Naive B cell (primary cell): ENCODE results near the gene MAPKAPK2. TPM values are rescaled to one million over a fixed set of nuclear protein-coding genes. Genes with fewer than 3 reads are reported as not detected.
"Not testable (repeated sequence)": the region's sequence is repeated elsewhere in the genome, so short reads cannot be mapped to it uniquely, and the experiment has no call there.

Source experiments
- ATAC-seq, 2 donors: fragments of 150-1000 bp; cut with Tn5 transposase; 2 replicates each; pipeline ENCODE4 v1.10.0; 2021; ENCODE audit warnings: low read depth in 2 of 2, mild to moderate bottlenecking in 2 of 2, moderate library complexity in 2 of 2
- DNase-seq: peaks from one replicate; pipeline ENCODE4 v3.0.0; 2022
- H3K27ac Mint-ChIP-seq, 6 donors: one replicate each; pipeline ENCODE4 v1.8.0; 2020 to 2022; ENCODE audit warnings: mild to moderate bottlenecking in 6 of 6, mixed read lengths in 6 of 6, moderate library complexity in 5 of 6, inconsistent platforms in 2 of 6
- H3K27me3 Mint-ChIP-seq, 3 donors: one replicate each; pipeline ENCODE4 v1.8.0; 2021 to 2022; ENCODE audit warnings: mixed read lengths in 3 of 3, mild to moderate bottlenecking in 1 of 3
- H3K36me3 Mint-ChIP-seq, 2 donors: one replicate each; pipeline ENCODE4 v1.8.0; 2020 to 2022; ENCODE audit warnings: mixed read lengths in 2 of 2, inconsistent platforms in 1 of 2, mild to moderate bottlenecking in 1 of 2
- H3K4me1 Mint-ChIP-seq, 3 donors: one replicate each; pipeline ENCODE4 v1.8.0; 2020 to 2022; ENCODE audit warnings: mixed read lengths in 3 of 3, inconsistent platforms in 1 of 3, mild to moderate bottlenecking in 1 of 3, moderate library complexity in 1 of 3
- H3K4me3 Mint-ChIP-seq, 8 donors: one replicate each; pipeline ENCODE4 v1.8.0; 2020 to 2022; ENCODE audit warnings: mild to moderate bottlenecking in 8 of 8, mixed read lengths in 8 of 8, moderate library complexity in 8 of 8, inconsistent platforms in 2 of 8
- H3K9me3 Mint-ChIP-seq, 7 donors: one replicate each; pipeline ENCODE4 v1.8.0; 2020 to 2022; ENCODE audit warnings: mixed read lengths in 7 of 7, mild to moderate bottlenecking in 5 of 7, inconsistent platforms in 2 of 7, moderate library complexity in 1 of 7
- polyA plus RNA-seq, 6 donors: library from polyadenylated mRNA; unstranded; fragments of 300-500 nt; fragmentation: Illumina TruSeq; gene quantifications; one replicate each; pipeline ENCODE4 v1.2.3, GENCODE V29; 2021; ENCODE audit warnings: low read depth in 6 of 6

MAPKAPK2 gene
- polyA plus RNA-seq, 6 donors from 2014 or later = 1.7 to 3.6 (median 2.8) TPM

DNA sequence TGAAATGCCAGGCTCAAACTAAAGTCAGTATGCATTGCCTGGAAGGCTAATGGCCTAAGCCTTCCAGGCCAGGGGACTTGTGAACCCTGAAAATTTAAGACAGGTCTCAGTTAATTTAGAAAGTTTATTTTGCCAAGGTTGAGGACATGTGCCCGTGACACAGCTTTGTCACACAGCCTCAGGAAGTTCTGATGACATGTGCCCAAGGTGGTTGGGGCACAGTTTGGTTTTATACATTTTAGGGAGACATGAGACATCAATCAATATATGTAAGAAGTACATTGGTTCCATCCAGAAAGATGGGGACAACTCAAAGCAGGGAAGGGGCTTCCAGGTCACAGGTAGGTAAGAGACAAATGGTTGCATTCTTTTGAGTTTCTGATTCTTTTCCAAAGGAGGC, 81.1 kb downstream of the MAPKAPK2 start:
- Mint-ChIP-seq H3K27me3 (peaks cover 10 to 15% (median 10%) of the 10 kb centered on the region in 3 donors), H3K4me1 (peaks cover 24 to 33% (median 26%) of the 10 kb centered on the region in 3 donors), H3K27ac (peak overlapping the region in 1 of 6 donors; percentile 49)
- not testable (repeated sequence) for H3K4me3 Mint-ChIP-seq, H3K9me3 Mint-ChIP-seq, DNase-seq, ATAC-seq, H3K36me3 Mint-ChIP-seq

DNA sequence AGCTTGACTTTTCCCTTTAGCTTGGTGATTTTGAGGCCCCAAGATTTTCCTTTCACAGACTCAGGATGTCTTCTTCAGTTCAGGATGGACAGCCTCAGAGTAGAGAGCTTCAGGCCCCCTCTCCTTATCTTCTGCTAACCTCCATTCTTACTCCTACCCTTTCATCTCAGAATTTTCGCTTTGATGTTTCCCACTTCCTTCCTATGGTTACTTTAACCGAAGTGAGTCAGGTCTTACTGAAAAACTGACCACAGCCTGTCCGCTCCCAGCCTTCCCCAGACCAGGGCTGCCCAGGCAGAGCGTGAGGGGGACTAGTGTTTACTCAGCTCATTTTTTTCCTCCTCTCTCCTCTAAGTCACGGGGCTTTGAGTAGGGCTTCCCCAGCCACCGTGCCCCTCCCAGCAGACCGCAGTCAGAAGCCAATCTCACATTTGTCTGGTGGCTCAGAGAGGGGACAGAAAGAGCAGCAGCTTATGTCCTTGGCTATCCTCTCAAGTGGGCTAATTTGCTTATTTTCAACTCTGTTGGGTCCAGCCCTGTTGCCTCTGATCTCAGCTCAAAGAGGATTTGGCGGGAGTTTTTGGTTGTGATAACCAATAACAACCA, 81.6 kb downstream of the MAPKAPK2 start:
- Mint-ChIP-seq H3K36me3 (no peaks in the 10 kb centered on the region), H3K27me3 (peaks cover 10 to 21% (median 16%) of the 10 kb centered on the region in 3 donors), H3K27ac (peak overlapping the region in 3 of 6 donors; percentile 32 to 61 (median 49)), H3K4me3 (peak overlapping the region in 5 of 8 donors; percentile 14 to 57 (median 23)), H3K4me1 (peaks cover 29 to 39% (median 32%) of the 10 kb centered on the region in 3 donors), H3K9me3 (peaks cover 0 to 2% (median 0%) of the 10 kb centered on the region in 7 donors)
- ATAC-seq (peak; percentile 92 to 97), DNase-seq (peak; percentile 53)

DNA sequence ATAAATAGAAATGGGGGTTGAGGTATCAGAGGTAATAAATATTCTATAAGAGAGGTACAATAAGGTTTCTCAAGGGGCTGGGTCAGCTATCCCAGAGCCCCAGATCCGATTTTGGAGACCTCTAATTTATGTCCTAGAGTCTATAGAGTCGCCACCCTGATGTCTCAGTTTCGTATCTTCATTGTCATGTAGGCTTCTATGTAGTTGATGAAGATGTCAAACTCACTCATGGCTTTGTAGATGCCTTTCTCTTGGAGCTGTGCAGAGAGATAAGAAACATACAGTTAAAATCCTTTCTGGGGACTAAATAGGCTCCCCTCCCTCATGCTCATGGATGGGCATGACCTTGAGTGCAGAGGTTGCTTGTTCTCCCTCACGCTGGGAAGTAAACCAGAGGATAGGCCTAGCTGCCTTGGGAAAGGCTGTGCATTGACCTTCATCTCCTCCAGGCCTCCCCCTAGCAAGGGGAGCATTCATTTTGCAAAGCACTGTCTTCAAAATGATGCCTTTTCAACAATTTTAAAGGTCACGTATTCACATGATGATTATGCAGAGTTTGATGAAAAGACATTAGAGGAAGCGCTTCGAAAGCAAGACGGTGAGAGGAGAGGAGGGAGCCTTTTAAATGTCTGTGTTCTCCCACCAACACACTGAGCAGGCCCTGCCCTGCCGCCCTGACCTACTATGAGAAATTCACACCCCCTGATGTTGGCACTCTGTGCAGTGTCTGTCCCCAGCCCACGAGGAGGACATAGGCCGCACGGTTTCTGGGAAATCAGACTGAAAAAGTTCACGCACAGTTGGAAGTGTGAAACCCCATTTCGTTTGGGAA, 84.0 kb downstream of the MAPKAPK2 start:
- peaks cover 0 to 2% (median 0%) of the 10 kb centered on the region in 7 donors for H3K9me3 Mint-ChIP-seq
- ATAC-seq (no peak), DNase-seq (no peak)
- peaks cover under 1 to 30% (median 27%) of the 10 kb centered on the region in 3 donors for H3K27me3 Mint-ChIP-seq
- H3K4me1 Mint-ChIP-seq = peaks cover 51 to 60% (median 55%) of the 10 kb centered on the region in 3 donors
- no peak overlapping the region for H3K4me3 Mint-ChIP-seq
- no peaks in the 10 kb centered on the region for H3K36me3 Mint-ChIP-seq
- H3K27ac Mint-ChIP-seq = peak overlapping the region in 1 of 6 donors; percentile 15

DNA sequence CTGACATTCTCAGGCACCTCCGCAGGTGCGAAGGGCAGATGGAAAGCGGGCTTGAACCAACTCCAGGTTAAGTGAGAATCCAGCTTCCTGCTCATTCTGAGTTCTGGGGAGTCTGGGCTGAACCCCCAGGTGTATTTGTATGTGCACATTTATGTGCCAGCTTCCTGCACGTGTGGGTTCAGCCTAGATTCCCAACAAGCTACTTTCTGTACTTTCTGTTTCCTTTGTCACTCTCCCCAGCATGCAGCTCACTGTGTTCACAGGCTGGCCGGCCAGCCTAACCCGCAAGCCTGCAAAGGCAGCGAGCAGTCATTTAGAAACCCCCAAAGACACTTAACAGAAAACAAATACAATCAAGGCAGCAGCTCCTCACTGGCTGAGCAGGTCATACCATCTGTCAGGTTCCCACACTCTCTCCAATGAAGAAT, 84.6 kb downstream of the MAPKAPK2 start:
- Mint-ChIP-seq H3K4me3 (peak overlapping the region in 1 of 8 donors; percentile 7), H3K27ac (peak overlapping the region in 1 of 6 donors; percentile 15), H3K9me3 (no peaks in the 10 kb centered on the region), H3K4me1 (peaks cover 57 to 67% (median 62%) of the 10 kb centered on the region in 3 donors), H3K27me3 (peaks cover 0 to 30% (median 27%) of the 10 kb centered on the region in 3 donors), H3K36me3 (no peaks in the 10 kb centered on the region)
- DNase-seq = no peak
- ATAC-seq = peak in 1 of 2 donors; percentile 24

DNA sequence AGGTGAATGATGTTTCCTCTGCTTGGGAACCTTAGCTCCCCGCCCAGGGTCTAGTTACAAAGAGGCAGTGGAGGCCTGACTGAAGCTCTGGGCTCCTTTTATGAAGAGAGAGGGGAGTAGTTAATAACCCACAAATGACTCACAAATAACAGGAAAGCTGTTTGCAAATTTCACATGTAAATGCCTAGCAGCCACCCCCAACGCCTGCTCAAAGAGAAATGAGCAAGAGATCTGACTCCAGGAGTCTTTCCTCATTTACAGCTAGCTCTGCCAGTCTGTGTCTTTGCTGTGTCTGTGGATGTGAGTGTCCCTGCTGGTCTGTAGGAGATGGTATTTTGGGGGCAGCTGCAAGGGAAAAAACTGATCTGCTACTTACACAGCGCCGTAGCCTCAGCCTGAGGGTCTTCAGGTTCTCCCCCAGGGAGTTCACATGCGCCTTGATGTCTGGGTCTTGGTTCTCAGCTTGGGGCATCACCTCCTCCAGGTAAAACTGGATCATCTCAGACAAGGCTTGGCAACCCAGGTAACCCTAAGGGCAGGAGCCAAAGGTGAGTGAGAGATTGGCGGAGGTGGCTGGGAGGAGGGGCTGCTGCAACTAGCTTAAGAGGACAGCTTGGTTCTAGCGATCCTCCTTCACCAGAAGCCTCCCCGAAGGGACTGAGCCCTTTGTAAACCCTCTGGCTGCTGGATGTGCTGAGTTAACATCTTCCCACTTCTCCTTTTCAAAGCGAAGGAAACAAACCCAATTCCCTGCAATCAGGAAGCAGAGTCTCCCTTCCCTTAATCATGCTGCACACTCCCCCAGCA, 86.0 kb downstream of the MAPKAPK2 start, which contains the start of gene IL19:
TSS of gene IL19 (plus strand) at position 243 of the 807 bp plus-strand sequence. CDS start 65,890 bp downstream, outside the sequence.
- H3K4me1 Mint-ChIP-seq = peaks cover 60 to 73% (median 63%) of the 10 kb centered on the region in 3 donors
- ATAC-seq (no peak), DNase-seq (no peak)
- no peaks in the 10 kb centered on the region for H3K9me3 Mint-ChIP-seq
- H3K27me3 Mint-ChIP-seq = peaks cover 0 to 30% (median 27%) of the 10 kb centered on the region in 3 donors
- H3K36me3 Mint-ChIP-seq = no peaks in the 10 kb centered on the region
- H3K4me3 Mint-ChIP-seq = peak within 1 kb of the TSS in 3 of 8 donors; percentile 20 to 37 (median 28)
- H3K27ac Mint-ChIP-seq = peak within 1 kb of the TSS in 3 of 6 donors; percentile 16 to 54 (median 38)

DNA sequence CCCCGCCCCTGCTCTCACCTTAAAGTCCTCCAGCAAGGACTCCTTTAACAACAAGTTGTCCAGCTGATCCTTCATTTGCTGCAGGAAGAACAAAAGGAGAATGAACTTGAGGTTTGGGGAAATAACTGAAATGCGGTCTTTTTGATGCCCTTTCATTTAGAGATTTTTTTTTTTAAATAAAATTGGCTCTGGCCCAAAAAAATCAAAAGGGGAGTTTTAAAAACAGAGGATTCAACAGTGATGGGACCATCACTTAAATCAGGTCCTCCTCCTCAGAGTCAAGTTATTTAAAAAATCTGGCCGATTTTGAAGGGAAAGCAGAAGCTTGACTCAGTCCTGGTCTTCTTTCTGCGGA, 86.6 kb downstream of the MAPKAPK2 start:
- H3K9me3 Mint-ChIP-seq = no peaks in the 10 kb centered on the region
- H3K36me3 Mint-ChIP-seq = no peaks in the 10 kb centered on the region
- ATAC-seq = no peak
- H3K4me3 Mint-ChIP-seq = peak overlapping the region in 1 of 8 donors; percentile 18
- peaks cover 54 to 67% (median 57%) of the 10 kb centered on the region in 3 donors for H3K4me1 Mint-ChIP-seq
- no peak overlapping the region for H3K27ac Mint-ChIP-seq
- peaks cover 0 to 30% (median 25%) of the 10 kb centered on the region in 3 donors for H3K27me3 Mint-ChIP-seq
- no peak for DNase-seq

DNA sequence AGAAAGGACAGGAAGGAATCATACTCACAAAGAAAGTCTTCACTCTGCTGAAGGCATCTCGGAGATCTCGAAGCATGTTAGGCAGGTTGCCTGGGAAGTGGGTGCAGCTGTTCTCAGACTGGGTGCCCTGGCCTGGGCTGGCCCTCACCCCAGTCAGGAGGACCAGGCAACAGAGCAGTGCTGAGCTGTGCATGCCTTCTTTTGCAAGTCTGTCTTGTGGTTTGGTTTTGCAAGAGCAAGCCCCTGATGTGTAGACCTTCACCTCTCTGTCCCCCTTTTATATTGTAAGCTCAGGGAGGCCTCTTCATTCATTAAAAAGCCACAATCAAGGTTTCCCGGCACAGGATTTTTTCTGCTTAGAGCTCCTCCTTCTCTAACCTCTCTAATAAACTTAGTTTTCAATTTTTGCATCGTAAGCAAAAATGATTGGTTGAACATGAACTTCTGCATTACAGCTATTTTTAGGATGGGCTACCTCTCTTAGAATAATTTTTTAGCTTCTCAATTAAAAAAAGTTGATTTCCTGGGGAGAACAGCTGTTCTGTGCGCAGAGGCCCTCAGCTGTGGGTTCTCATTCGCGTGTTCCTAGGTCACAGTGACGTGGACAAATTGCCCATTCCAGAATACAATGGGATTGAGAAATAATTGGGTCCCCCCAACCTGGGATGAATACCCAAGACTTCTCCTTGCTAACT, 87.7 kb downstream of the MAPKAPK2 start, which contains the start of gene IL10:
TSS of gene IL10 (minus strand) at position 252 of the 695 bp plus-strand sequence. CDS start at position 193, 59 bp downstream.
- DNase-seq (peak; percentile 44), ATAC-seq (peak; percentile 67 to 73)
- Mint-ChIP-seq H3K4me1 (peaks cover 49 to 61% (median 49%) of the 10 kb centered on the region in 3 donors), H3K9me3 (no peaks in the 10 kb centered on the region), H3K36me3 (no peaks in the 10 kb centered on the region), H3K4me3 (peak within 1 kb of the TSS in 7 of 8 donors; percentile 28 to 75 (median 45)), H3K27me3 (peaks cover 0 to 30% (median 20%) of the 10 kb centered on the region in 3 donors), H3K27ac (peak within 1 kb of the TSS; percentile 16 to 91 (median 84))

DNA sequence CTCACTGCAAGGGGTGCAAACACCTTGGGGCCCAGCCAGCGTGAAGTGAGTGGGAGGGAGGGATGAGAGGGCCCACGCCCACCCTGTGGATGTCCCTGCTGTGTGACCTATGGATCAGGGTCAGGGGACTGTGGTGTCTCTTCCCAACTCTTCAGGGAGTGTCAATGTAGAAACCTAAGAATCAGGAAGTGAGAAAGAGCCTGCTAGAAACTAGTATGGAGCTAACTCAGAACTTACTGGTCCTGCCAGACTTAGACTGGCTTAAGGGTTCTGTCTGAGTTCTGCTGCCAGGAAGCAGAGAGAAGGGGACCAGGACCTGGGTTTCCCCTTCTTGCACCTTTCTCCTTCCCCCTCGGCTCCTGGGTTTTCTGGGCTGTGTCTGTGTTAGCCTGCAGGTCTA, 89.4 kb downstream of the MAPKAPK2 start:
- H3K4me3 Mint-ChIP-seq = peak overlapping the region in 1 of 8 donors; percentile 6
- no peaks in the 10 kb centered on the region for H3K9me3 Mint-ChIP-seq
- no peak for DNase-seq
- H3K27ac Mint-ChIP-seq = no peak overlapping the region
- peaks cover 49 to 59% (median 49%) of the 10 kb centered on the region in 3 donors for H3K4me1 Mint-ChIP-seq
- ATAC-seq = peak; percentile 43 to 53
- H3K36me3 Mint-ChIP-seq = no peaks in the 10 kb centered on the region
- H3K27me3 Mint-ChIP-seq = peaks cover 0 to 30% (median 20%) of the 10 kb centered on the region in 3 donors

DNA sequence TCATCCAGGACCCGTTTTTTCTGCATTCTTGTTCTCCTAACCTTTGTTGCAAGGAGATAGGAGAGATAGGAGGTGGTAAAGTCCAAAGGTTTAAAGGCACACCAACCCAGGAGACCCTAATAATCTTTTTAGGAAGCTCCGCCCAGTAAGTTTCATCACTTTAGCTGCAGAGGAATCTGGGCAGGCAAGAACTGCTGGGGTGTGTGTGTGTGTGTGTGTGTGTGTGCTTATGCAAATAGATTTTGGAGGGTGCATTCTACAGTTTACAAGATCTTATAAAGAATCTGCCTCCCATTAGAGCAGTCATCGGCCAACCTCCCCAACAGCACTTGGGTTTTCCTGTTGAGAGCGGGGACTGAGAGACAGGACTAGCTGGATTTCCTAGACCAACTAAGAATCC, 91.5 kb downstream of the MAPKAPK2 start:
- Mint-ChIP-seq H3K27ac (peak overlapping the region in 1 of 6 donors; percentile 68), H3K36me3 (no peaks in the 10 kb centered on the region), H3K4me3 (no peak overlapping the region), H3K4me1 (peaks cover 33 to 39% (median 35%) of the 10 kb centered on the region in 3 donors), H3K9me3 (no peaks in the 10 kb centered on the region), H3K27me3 (peaks cover 0 to 12% (median 10%) of the 10 kb centered on the region in 3 donors)
- ATAC-seq = no peak
- no peak for DNase-seq

DNA sequence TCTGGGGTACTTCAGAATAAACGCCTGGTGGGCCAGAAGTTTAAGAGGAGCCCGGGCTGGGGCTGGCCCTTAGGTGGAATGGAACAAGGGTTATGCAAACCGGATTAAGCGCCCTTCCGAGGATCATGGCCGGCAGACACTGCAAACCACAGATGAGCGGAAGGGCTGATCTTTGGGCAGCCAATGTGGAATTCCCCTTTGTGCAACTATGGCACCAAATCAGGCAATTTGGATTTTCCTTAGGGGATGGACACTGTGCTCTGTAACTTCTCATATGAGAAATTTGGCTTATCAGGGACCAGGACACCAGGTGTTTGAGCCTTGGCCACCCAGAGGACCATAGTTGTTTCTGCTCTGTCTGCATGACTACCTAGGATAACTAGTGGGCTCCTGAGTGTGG, 93.3 kb downstream of the MAPKAPK2 start:
- no peaks in the 10 kb centered on the region for H3K9me3 Mint-ChIP-seq
- no peak for ATAC-seq
- peaks cover 28 to 32% (median 31%) of the 10 kb centered on the region in 3 donors for H3K4me1 Mint-ChIP-seq
- no peak overlapping the region for H3K4me3 Mint-ChIP-seq
- no peak for DNase-seq
- no peak overlapping the region for H3K27ac Mint-ChIP-seq
- H3K27me3 Mint-ChIP-seq = peaks cover 0 to 4% (median 0%) of the 10 kb centered on the region in 3 donors
- H3K36me3 Mint-ChIP-seq = no peaks in the 10 kb centered on the region

DNA sequence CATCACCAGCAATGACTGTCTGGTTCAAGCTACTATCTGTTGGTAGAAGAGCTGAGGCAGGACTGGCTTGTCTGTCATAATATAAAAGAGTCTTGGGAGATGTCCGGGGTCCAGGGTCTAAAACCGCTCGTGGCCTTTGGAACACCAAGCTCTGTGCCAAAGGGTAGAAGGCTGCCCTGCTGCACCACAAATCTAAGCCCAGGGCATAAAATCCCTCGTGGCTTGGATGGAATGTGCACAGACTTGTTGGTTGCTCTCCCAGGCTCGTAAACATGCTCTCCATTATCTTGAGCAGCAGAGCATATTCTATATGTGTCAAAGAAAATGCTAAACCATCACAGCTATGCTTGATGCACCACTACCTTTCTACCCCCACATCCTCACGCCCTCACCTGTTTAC, 94.2 kb downstream of the MAPKAPK2 start:
- H3K9me3 Mint-ChIP-seq, ATAC-seq, H3K27ac Mint-ChIP-seq, H3K36me3 Mint-ChIP-seq, DNase-seq, H3K4me3 Mint-ChIP-seq, H3K27me3 Mint-ChIP-seq: not testable (repeated sequence)
- H3K4me1 Mint-ChIP-seq = peaks cover 19 to 31% (median 23%) of the 10 kb centered on the region in 3 donors

DNA sequence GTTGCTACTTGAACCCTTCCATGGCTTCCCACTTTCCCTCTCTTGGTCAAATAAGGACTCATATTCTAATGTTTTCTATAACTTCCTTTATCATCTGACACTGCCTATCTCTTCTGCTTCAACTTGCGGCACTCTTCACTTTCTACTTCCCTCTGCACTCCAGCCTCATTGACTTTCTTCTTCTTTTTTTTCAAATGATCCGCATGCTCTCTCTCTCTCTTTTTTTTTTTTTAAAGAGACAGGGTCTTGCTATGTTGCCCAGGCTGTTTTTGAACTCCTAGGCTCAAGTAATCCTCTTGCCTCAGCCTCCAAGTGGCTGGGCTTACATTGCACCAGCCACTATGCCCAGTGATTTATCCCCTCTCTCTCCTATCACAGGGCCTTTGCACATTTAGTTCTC, 94.9 kb downstream of the MAPKAPK2 start:
- Mint-ChIP-seq H3K4me3 (no peak overlapping the region), H3K4me1 (peaks cover 19 to 30% (median 22%) of the 10 kb centered on the region in 3 donors), H3K27ac (no peak overlapping the region), H3K9me3 (no peaks in the 10 kb centered on the region), H3K36me3 (no peaks in the 10 kb centered on the region), H3K27me3 (no peaks in the 10 kb centered on the region)
- DNase-seq (peak; percentile 48), ATAC-seq (peak; percentile 49 to 63)
